ENCODE results near the gene FBXO40. TPM values are rescaled to one million over a fixed set of nuclear protein-coding genes. Genes with fewer than 3 reads are reported as not detected.

The FBXO40 gene
- under 0.01 TPM in 1 of 2 replicates, not detected in the other for total RNA-seq

GRCh38 chr3:121592856-121593702 lies at the start of gene FBXO40:
FBXO40 (plus strand) TSS chr3:121593379; CDS start chr3:121620576, 27,197 bp downstream.

GRCh38 chr3:121545574-121546455 lies 47.4 kb upstream of the FBXO40 start, which contains the start of gene POLQ:
POLQ (minus strand) TSS chr3:121545988; CDS start chr3:121545877, 111 bp downstream.

DNA sequence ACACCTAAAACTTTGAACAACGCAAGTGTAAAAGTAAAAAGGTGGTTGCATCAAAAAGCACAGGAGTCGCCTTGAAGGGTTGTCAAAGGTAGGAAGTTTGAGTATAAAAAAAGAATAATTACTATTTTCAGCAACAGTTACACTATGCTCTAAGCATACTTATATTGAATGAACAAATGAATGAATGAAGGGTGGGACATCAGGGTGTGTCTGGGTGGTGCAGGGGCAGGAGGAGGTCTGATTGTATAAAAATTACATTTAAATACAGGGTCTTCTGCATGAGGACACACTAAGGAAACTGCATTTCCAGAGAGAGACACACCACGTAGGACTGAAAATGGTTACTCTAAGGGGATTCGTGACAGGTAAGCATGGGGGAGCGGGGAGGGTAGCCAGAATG lies 25.5 kb upstream of the FBXO40 start, which contains the start of gene ARGFX:
Gene ARGFX (plus strand): TSS at position 301 of the 400 bp plus-strand sequence. CDS start 2,765 bp downstream, outside the sequence.

GRCh38 chr3:121660356-121661171 lies 67.4 kb downstream of the FBXO40 start, which contains the start of gene HCLS1:
HCLS1 (minus strand) TSS chr3:121660903; CDS start chr3:121658347, 2,556 bp downstream.

Other genes starting within 250 kb of the FBXO40 start
- gene POLQ, start 47.4 kb upstream of the FBXO40 start, total RNA-seq = 0.99 and 6.0 TPM in 2 replicates
- not detected in 2 replicates for gene ARGFX, start 25.4 kb upstream of the FBXO40 start, total RNA-seq
- 0.15 and 0.17 TPM in 2 replicates for gene HCLS1, start 67.5 kb downstream of the FBXO40 start, total RNA-seq
- gene GOLGB1, start 156.4 kb downstream of the FBXO40 start, total RNA-seq = 57.4 and 64.7 TPM in 2 replicates
- gene IQCB1, start 241.7 kb downstream of the FBXO40 start, total RNA-seq = 6.1 and 18.2 TPM in 2 replicates
- 0.87 and 0.99 TPM in 2 replicates for gene EAF2, start 241.8 kb downstream of the FBXO40 start, total RNA-seq

Data from smooth muscle cell of trachea (primary cell).